Neutrophil (primary cell): ENCODE measurements around the gene SLC12A8.

Source experiments
- H3K27ac ChIP-seq: fragments of 200-600 bp; sonication (generic); 2 replicates; pipeline ENCODE4 v1.5.1; 2016; ENCODE audit warnings: mild to moderate bottlenecking, moderate library complexity
- H3K27me3 ChIP-seq: fragments of 200-600 bp; sonication (generic); 2 replicates; pipeline ENCODE4 v1.6.0; 2016; ENCODE audit warnings: mild to moderate bottlenecking
- H3K36me3 ChIP-seq: fragments of 200-600 bp; sonication (generic); 2 replicates; pipeline ENCODE4 v1.5.1; 2017
- H3K4me1 ChIP-seq, 2 experiments: fragments of 200-600 bp in 1 of 2; sonication (generic) in 1 of 2; 1 replicate in 1 of 2; 2 replicates in 1 of 2; pipeline versions ENCODE4 v1.5.1 to v1.6.1; 2013 to 2016; ENCODE audit warnings: low read depth in 1 of 2, low read length in 1 of 2, mild to moderate bottlenecking in 1 of 2, moderate library complexity in 1 of 2; ENCODE audit not compliant: control insufficient read depth in 1 of 2, insufficient read depth in 1 of 2
- H3K4me3 ChIP-seq, 2 experiments: fragments of 200-600 bp in 1 of 2; sonication (generic) in 1 of 2; 1 replicate in 1 of 2; 2 replicates in 1 of 2; pipeline ENCODE4 v1.5.1; 2013 to 2016; ENCODE audit warnings: low read depth in 1 of 2, low read length in 1 of 2, mild to moderate bottlenecking in 1 of 2, moderate library complexity in 1 of 2
- H3K9me3 ChIP-seq: fragments of 200-600 bp; sonication (generic); 2 replicates; pipeline ENCODE4 v1.5.1; 2016
- CTCF ChIP-seq: fragments of 200-600 bp; sonication (generic); IDR thresholded peaks from 2 replicates; pipeline ENCODE4 v1.5.1; 2016; ENCODE audit warnings: antibody characterized with exemption

SLC12A8 gene

GRCh38 chr3:125141596-125142419, 70.7 kb downstream of the SLC12A8 start:
- TF ChIP-seq CTCF, result no peak
- Histone ChIP-seq H3K9me3 (no peaks in the 10 kb centered on the region), H3K27ac (no peak overlapping the region), H3K27me3 (peaks cover 27% of the 10 kb centered on the region), H3K4me1 (peaks cover 14 to 17% of the 10 kb centered on the region in 2 experiments), H3K36me3 (no peaks in the 10 kb centered on the region), H3K4me3 (peak overlapping the region; percentile 31 to 32)

- Histone ChIP-seq H3K36me3 (no peaks in the 10 kb centered on the region), H3K4me3 (peak overlapping the region in 1 of 2 experiments; percentile 31), H3K27me3 (peaks cover 27% of the 10 kb centered on the region), H3K4me1 (peaks cover 10 to 14% of the 10 kb centered on the region in 2 experiments), H3K27ac (no peak overlapping the region), H3K9me3 (no peaks in the 10 kb centered on the region)
- TF ChIP-seq CTCF, result no peak
Measured at GRCh38 chr3:125140818-125141595, 71.5 kb downstream of the SLC12A8 start.

GRCh38 chr3:125140011-125140817, 72.3 kb downstream of the SLC12A8 start:
- Histone ChIP-seq H3K4me3 (no peak overlapping the region), H3K27me3 (peaks cover 27% of the 10 kb centered on the region), H3K9me3 (no peaks in the 10 kb centered on the region), H3K4me1 (peaks cover 10 to 14% of the 10 kb centered on the region in 2 experiments), H3K36me3 (no peaks in the 10 kb centered on the region), H3K27ac (no peak overlapping the region)
- TF ChIP-seq CTCF, result no peak

- H3K27ac ChIP-seq, result no peak overlapping the region
- H3K9me3 ChIP-seq, result no peaks in the 10 kb centered on the region
- H3K4me3 ChIP-seq, result no peak overlapping the region
- H3K36me3 ChIP-seq, result no peaks in the 10 kb centered on the region
- peaks cover 27% of the 10 kb centered on the region for H3K27me3 ChIP-seq
- peaks cover 10 to 14% of the 10 kb centered on the region in 2 experiments for H3K4me1 ChIP-seq
- TF ChIP-seq CTCF, result no peak
Measured at GRCh38 chr3:125139386-125139785, 73.2 kb downstream of the SLC12A8 start.

DNA sequence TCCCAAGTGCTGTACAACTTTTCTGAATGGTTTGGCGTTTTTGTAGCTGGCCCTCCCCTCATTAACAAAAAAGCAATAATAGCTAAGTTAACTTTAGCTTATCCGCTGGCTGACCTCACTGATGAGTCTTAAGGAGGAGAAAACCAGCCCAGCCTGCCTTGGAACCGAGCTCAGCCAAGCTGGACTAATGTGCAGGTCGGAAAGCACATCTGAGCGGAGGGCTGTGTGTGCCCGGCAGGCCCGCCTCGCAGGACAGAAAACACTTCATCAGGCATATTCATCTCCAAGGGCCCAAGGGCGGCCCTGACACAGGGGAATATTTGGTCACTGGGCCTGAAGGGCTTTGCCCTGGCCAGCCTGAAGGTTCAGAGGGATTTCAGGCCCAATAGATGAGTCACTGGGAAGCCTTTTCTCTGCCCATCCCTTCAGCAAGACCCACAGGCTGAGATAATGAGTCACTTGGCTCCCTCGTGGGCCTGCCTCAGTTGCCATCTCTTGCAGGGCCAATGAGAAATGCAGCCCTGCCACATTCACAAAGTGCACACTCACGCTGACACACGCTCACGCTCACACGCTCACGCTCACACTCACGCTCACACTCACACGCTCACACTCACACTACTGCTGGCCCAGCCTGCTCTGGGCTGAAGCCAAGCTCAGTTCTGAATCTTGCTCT, 75.1 kb downstream of the SLC12A8 start:
- Histone ChIP-seq H3K4me1 (peaks cover 9 to 10% of the 10 kb centered on the region in 2 experiments), H3K27me3 (peaks cover 18% of the 10 kb centered on the region), H3K4me3 (no peak overlapping the region), H3K36me3 (no peaks in the 10 kb centered on the region), H3K9me3 (no peaks in the 10 kb centered on the region), H3K27ac (no peak overlapping the region)
- TF ChIP-seq CTCF, result no peak
